ENCODE results near the gene DHRS1. TPM values are rescaled to one million over a fixed set of nuclear protein-coding genes. Genes with fewer than 3 reads are reported as not detected.

The DHRS1 gene
- total RNA-seq, 1 experiment from 2014 or later, result 41.4 TPM

DNA sequence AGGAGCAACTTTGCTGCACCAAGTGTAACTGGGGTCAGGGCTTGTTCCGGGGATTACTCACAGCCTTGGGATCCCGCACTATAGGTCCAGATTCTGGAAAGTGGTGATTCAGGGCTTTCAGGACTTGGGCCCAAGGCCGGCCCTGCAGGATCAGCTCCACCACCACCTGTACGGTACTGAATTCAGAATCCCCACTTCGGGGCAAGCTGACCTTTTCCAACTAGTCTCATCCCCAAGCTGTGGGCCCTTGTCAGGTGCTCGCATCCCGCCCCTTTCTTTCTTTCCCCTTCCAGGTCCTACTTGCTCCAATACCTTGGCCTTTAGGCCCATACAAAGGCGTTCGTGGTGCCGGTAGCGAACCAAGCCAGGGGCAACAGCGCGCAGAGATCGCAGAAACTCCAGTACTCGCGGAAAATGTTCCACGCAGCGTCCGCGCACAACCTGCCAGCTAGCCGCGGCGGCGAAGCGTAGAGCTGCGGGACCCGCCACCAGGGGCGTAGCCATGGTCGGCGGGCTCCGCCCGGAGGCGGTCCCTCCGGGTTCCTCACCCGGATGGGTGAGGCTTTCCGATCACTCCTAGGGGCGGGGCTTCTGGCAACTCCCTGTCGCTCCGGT lies 57.6 kb downstream of the DHRS1 start:
- peak overlapping the region; percentile 86 for H3K4me3 ChIP-seq
- peak overlapping the region; percentile 93 for H3K4me2 ChIP-seq
- DNase-seq, result peak; percentile 75 to 88
- no peaks in the 10 kb centered on the region for H3K27me3 ChIP-seq (ENCODE audit: insufficient read depth, low read depth)
- peak overlapping the region; percentile 85 for H2AFZ ChIP-seq
- intact Hi-C loops (cut with micrococcal nuclease; ENCODE audit: unreplicated experiment), result loop anchor here (2.0 to 5.0 kb wide), 3 partner anchors 33 to 190 kb away; no protein-coding TSS in a partner anchor
- H3K4me1 ChIP-seq (replicated peaks; ENCODE audit: insufficient read depth), result peaks cover 6% of the 10 kb centered on the region
- no peaks in the 10 kb centered on the region for H3K9me2 ChIP-seq (ENCODE audit: insufficient read depth)
- BruUV-seq (replicated peaks), result TSS peak; percentile 45
- ChIA-PET POLR2A (ENCODE audit: unreplicated experiment) (interaction anchor here (0.6 to 1.4 kb wide), 7 partner anchors 22 to 190 kb away, joined by 3 to 19 read pairs (median 6); partner anchors contain the start of genes DCAF11, DHRS1, IPO4 and NOP9), CTCF (interaction anchor here (0.7 to 1.8 kb wide), 7 partner anchors 17 to 200 kb away, joined by 3 to 16 read pairs (median 4); no protein-coding TSS in a partner anchor)
- no peaks in the 10 kb centered on the region for H3K9me3 ChIP-seq (ENCODE audit: insufficient read depth, low read depth)
- peak overlapping the region; percentile 92 for H3K27ac ChIP-seq
- H3K79me2 ChIP-seq (ENCODE audit: low read depth), result no peaks in the 10 kb centered on the region
- H4K20me1 ChIP-seq (ENCODE audit: insufficient read depth), result no peaks in the 10 kb centered on the region
- no peak for TF ChIP-seq EZH2 (IDR thresholded peaks at IDR 0.05; ENCODE audit: low read depth)
- TF ChIP-seq, protein P1, sequence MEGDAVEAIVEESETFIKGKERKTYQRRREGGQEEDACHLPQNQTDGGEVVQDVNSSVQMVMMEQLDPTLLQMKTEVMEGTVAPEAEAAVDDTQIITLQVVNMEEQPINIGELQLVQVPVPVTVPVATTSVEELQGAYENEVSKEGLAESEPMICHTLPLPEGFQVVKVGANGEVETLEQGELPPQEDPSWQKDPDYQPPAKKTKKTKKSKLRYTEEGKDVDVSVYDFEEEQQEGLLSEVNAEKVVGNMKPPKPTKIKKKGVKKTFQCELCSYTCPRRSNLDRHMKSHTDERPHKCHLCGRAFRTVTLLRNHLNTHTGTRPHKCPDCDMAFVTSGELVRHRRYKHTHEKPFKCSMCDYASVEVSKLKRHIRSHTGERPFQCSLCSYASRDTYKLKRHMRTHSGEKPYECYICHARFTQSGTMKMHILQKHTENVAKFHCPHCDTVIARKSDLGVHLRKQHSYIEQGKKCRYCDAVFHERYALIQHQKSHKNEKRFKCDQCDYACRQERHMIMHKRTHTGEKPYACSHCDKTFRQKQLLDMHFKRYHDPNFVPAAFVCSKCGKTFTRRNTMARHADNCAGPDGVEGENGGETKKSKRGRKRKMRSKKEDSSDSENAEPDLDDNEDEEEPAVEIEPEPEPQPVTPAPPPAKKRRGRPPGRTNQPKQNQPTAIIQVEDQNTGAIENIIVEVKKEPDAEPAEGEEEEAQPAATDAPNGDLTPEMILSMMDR (conservative IDR thresholded peaks at IDR 0.05), result peak; percentile 56
- no peaks in the 10 kb centered on the region for H3K36me3 ChIP-seq (ENCODE audit: low read depth)
- H3F3A ChIP-seq (ENCODE audit: insufficient read depth, low read depth), result peaks cover 20% of the 10 kb centered on the region; the same call in 1 of the 2 replicates

Other genes with a start within 250 kb of the DHRS1 start
- not detected in 2 replicates for gene CARMIL3, start 247.8 kb downstream of the DHRS1 start, total RNA-seq (2021)
- gene CPNE6, start 228.2 kb downstream of the DHRS1 start, total RNA-seq (2021), result not detected in 2 replicates
- gene PCK2, start 205.5 kb downstream of the DHRS1 start, total RNA-seq (2021), result 77.4 and 113 TPM in 2 replicates
- 52.7 and 87.6 TPM in 2 replicates for gene DCAF11, start 185.0 kb downstream of the DHRS1 start, total RNA-seq (2021)
- gene NRL, start 184.8 kb downstream of the DHRS1 start, total RNA-seq (2021), result 1.2 and 2.3 TPM in 2 replicates
- gene FITM1, start 169.1 kb downstream of the DHRS1 start, total RNA-seq (2021), result 0.48 and 0.72 TPM in 2 replicates
- 172 and 174 TPM in 2 replicates for gene PSME1, start 163.6 kb downstream of the DHRS1 start, total RNA-seq (2021)
- 27.4 and 37.1 TPM in 2 replicates for gene EMC9, start 158.2 kb downstream of the DHRS1 start, total RNA-seq (2021)
- 96.0 and 153 TPM in 2 replicates for gene PSME2, start 153.2 kb downstream of the DHRS1 start, total RNA-seq (2021)
- gene RNF31, start 152.3 kb downstream of the DHRS1 start, total RNA-seq (2021), result 44.6 and 60.8 TPM in 2 replicates
- 18.8 and 21.4 TPM in 2 replicates for gene IRF9, start 138.5 kb downstream of the DHRS1 start, total RNA-seq (2021)
- gene REC8, start 127.7 kb downstream of the DHRS1 start, total RNA-seq (2021), result 6.5 and 8.3 TPM in 2 replicates
- 39.0 and 44.1 TPM in 2 replicates for gene IPO4, start 111.0 kb downstream of the DHRS1 start, total RNA-seq (2021)
- gene TM9SF1, start 104.3 kb downstream of the DHRS1 start, total RNA-seq (2021), result 37.3 and 41.2 TPM in 2 replicates
- not detected in 2 replicates for gene TSSK4, start 94.1 kb downstream of the DHRS1 start, total RNA-seq (2021)
- gene CHMP4A, start 86.3 kb downstream of the DHRS1 start, total RNA-seq (2021), result 31.2 and 37.6 TPM in 2 replicates
- 8.7 and 15.3 TPM in 2 replicates for gene MDP1, start 83.7 kb downstream of the DHRS1 start, total RNA-seq (2021)
- gene NEDD8, start 67.4 kb downstream of the DHRS1 start, total RNA-seq (2021), result 134 and 179 TPM in 2 replicates
- 55.3 and 63.7 TPM in 2 replicates for gene GMPR2, start 66.9 kb downstream of the DHRS1 start, total RNA-seq (2021)
- 22.4 and 23.0 TPM in 2 replicates for gene TINF2, start 57.2 kb downstream of the DHRS1 start, total RNA-seq (2021)
- gene TGM1, start 36.6 kb downstream of the DHRS1 start, total RNA-seq (2021), result 7.2 and 7.5 TPM in 2 replicates
- gene RABGGTA, start 28.2 kb downstream of the DHRS1 start, total RNA-seq (2021), result 25.2 and 30.1 TPM in 2 replicates
- 24.4 and 31.1 TPM in 2 replicates for gene NOP9, start 70 bp upstream of the DHRS1 start, total RNA-seq (2021)
- gene CIDEB, start 8.2 kb upstream of the DHRS1 start, total RNA-seq (2021), result not detected in 2 replicates
- 15.0 and 26.1 TPM in 2 replicates for gene LTB4R2, start 10.4 kb upstream of the DHRS1 start, total RNA-seq (2021)
- gene LTB4R, start 11.7 kb upstream of the DHRS1 start, total RNA-seq (2021), result 10.3 and 16.4 TPM in 2 replicates
- 1.8 and 2.0 TPM in 2 replicates for gene ADCY4, start 35.3 kb upstream of the DHRS1 start, total RNA-seq (2021)
- 4.0 and 6.4 TPM in 2 replicates for gene RIPK3, start 40.2 kb upstream of the DHRS1 start, total RNA-seq (2021)
- gene NFATC4, start 68.4 kb upstream of the DHRS1 start, total RNA-seq (2021), result 48.3 and 76.3 TPM in 2 replicates
- gene NYNRIN, start 99.2 kb upstream of the DHRS1 start, total RNA-seq (2021), result 15.1 and 17.7 TPM in 2 replicates
- 7.6 and 8.3 TPM in 2 replicates for gene CBLN3, start 129.9 kb upstream of the DHRS1 start, total RNA-seq (2021)
- gene KHNYN, start 130.2 kb upstream of the DHRS1 start, total RNA-seq (2021), result 51.5 and 53.4 TPM in 2 replicates
- 14.8 and 17.2 TPM in 2 replicates for gene SDR39U1, start 143.0 kb upstream of the DHRS1 start, total RNA-seq (2021)
- gene CMA1, start 208.5 kb upstream of the DHRS1 start, total RNA-seq (2021), result not detected in 2 replicates

Data from PC-9 (cell line).